HepG2 (cell line): ENCODE data around the gene NOB1. TPM values are rescaled to one million over a fixed set of nuclear protein-coding genes. Genes with fewer than 3 reads are reported as not detected.

Experiments
- ATF7-NPFF ChIP-seq: sonication (generic); formaldehyde crosslinking; IDR thresholded peaks from 2 replicates; pipeline ENCODE4 v1.8.1; 2023; ENCODE audit warnings: mild to moderate bottlenecking, low read depth, missing genetic modification reagents, moderate library complexity
- GFI1 ChIP-seq: sonication (generic); formaldehyde crosslinking; IDR thresholded peaks from 2 replicates; pipeline ENCODE4 v1.5.0; 2020; ENCODE audit warnings: missing genetic modification reagents, mild to moderate bottlenecking, borderline replicate concordance
- HDAC1 ChIP-seq: sonication (generic); formaldehyde crosslinking; IDR thresholded peaks from 2 replicates; pipeline ENCODE4 v1.5.1; 2020; ENCODE audit warnings: mild to moderate bottlenecking, missing genetic modification reagents
- KAT8 ChIP-seq: IDR thresholded peaks from 2 replicates; pipeline ENCODE4 v1.6.1; 2016; ENCODE audit warnings: missing genetic modification reagents, missing compliant biosample characterization
- KLF11 ChIP-seq: IDR thresholded peaks from 2 replicates; pipeline ENCODE4 v1.6.1; 2016; ENCODE audit warnings: missing compliant biosample characterization
- MTF2 ChIP-seq: sonication (generic); formaldehyde crosslinking; IDR thresholded peaks from 2 replicates; pipeline ENCODE4 v1.5.0; 2020; ENCODE audit warnings: missing genetic modification reagents, borderline replicate concordance
- POGZ ChIP-seq: sonication (generic); formaldehyde crosslinking; IDR thresholded peaks from 2 replicates; pipeline ENCODE4 v1.4.0; 2020; ENCODE audit warnings: mild to moderate bottlenecking, missing genetic modification reagents
- PRDM15 ChIP-seq: sonication (generic); formaldehyde crosslinking; IDR thresholded peaks from 2 replicates; pipeline ENCODE4 v1.4.0; 2020; ENCODE audit warnings: missing genetic modification reagents
- REXO4 ChIP-seq: sonication (generic); formaldehyde crosslinking; IDR thresholded peaks from 2 replicates; pipeline ENCODE4 v1.8.0; 2022; ENCODE audit warnings: missing genetic modification reagents, mild to moderate bottlenecking, borderline replicate concordance
- RNF2 ChIP-seq: fragments of 450-650 bp; conservative IDR thresholded peaks from 2 replicates; pipeline ENCODE4 v1.6.1; 2016; ENCODE audit warnings: low read depth
- SMARCC2 ChIP-seq: fragments of 450-650 bp; IDR thresholded peaks from 2 replicates; pipeline ENCODE4 v1.6.1; 2017; ENCODE audit warnings: antibody characterized with exemption, mild to moderate bottlenecking
- SYNCRIP ChIP-seq: fragments of 200-400 bp; formaldehyde crosslinking; IDR thresholded peaks from 2 replicates; pipeline ENCODE4 v1.6.1; 2018; ENCODE audit warnings: mild to moderate bottlenecking, low read depth, low read length; ENCODE audit not compliant: insufficient read depth
- TRAFD1 ChIP-seq: sonication (generic); formaldehyde crosslinking; IDR thresholded peaks from 2 replicates; pipeline ENCODE4 v1.5.1; 2020; ENCODE audit warnings: missing genetic modification reagents, mild to moderate bottlenecking, borderline replicate concordance
- ZNF230 ChIP-seq: sonication (generic); formaldehyde crosslinking; IDR thresholded peaks from 2 replicates; pipeline ENCODE4 v1.4.0; 2020; ENCODE audit warnings: mild to moderate bottlenecking, missing genetic modification reagents
- ZNF460 ChIP-seq: sonication (generic); formaldehyde crosslinking; IDR thresholded peaks from 2 replicates; pipeline ENCODE4 v1.5.1; 2020; ENCODE audit warnings: missing genetic modification reagents, mild to moderate bottlenecking, borderline replicate concordance
- ZNF501 ChIP-seq: sonication (generic); formaldehyde crosslinking; IDR thresholded peaks from 2 replicates; pipeline ENCODE4 v1.5.1; 2020; ENCODE audit warnings: mild to moderate bottlenecking, moderate library complexity, missing genetic modification reagents
- polyA plus RNA-seq, 8 experiments: library from polyadenylated mRNA; depleted of rRNA in 3 of 8; stranded (reverse) in 7 of 8; unstranded in 1 of 8; fragments of >200 nt; fragmentation: Illumina TruSeq in 4 of 8; extraction: Trizol in 4 of 8; gene quantifications; 2 replicates each; pipeline versions ENCODE4 v1.2.1 to v1.2.3, GENCODE V29; 2011 to 2016; ENCODE audit warnings: low read depth in 4 of 8, missing spikeins in 1 of 8, mixed read lengths in 1 of 8; ENCODE audit not compliant: insufficient read depth in 1 of 8
- total RNA-seq, 5 experiments: library from RNA; depleted of rRNA; stranded (reverse); fragments of >200 nt; fragmentation: Illumina TruSeq; extraction: Trizol; gene quantifications; 2 replicates each; pipeline ENCODE4 v1.2.3, GENCODE V29; 2016; ENCODE audit warnings: low read depth in 1 of 5
- TF ChIP-seq, protein P1 (sequence below): IDR thresholded peaks from 2 replicates; pipeline ENCODE4 v1.6.1; 2016; ENCODE audit warnings: control low read depth
- TF ChIP-seq, protein P2 (sequence below): sonication (generic); formaldehyde crosslinking; IDR thresholded peaks from 2 replicates; pipeline ENCODE4 v1.5.0; 2020; ENCODE audit warnings: mild to moderate bottlenecking, missing genetic modification reagents, borderline replicate concordance
- TF ChIP-seq, protein P3 (sequence below): sonication (generic); formaldehyde crosslinking; IDR thresholded peaks from 2 replicates; pipeline ENCODE4 v1.8.1; 2023; ENCODE audit warnings: mild to moderate bottlenecking, missing genetic modification reagents

Gene NOB1
- total and polyA plus RNA-seq, 2 of the 13 experiments (the other 11 are each of a cell fraction or from before 2014, with no cell fraction given): 47.1 to 162 TPM

GRCh38 chr16:69726313-69727060 lies 28.2 kb downstream of the NOB1 start, which contains the start of gene NQO1 (continued):
- TF ChIP-seq, protein P1, sequence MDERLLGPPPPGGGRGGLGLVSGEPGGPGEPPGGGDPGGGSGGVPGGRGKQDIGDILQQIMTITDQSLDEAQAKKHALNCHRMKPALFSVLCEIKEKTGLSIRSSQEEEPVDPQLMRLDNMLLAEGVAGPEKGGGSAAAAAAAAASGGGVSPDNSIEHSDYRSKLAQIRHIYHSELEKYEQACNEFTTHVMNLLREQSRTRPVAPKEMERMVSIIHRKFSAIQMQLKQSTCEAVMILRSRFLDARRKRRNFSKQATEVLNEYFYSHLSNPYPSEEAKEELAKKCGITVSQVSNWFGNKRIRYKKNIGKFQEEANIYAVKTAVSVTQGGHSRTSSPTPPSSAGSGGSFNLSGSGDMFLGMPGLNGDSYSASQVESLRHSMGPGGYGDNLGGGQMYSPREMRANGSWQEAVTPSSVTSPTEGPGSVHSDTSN (CRISPR knock-in tag): no peak
- TF ChIP-seq, protein P2, sequence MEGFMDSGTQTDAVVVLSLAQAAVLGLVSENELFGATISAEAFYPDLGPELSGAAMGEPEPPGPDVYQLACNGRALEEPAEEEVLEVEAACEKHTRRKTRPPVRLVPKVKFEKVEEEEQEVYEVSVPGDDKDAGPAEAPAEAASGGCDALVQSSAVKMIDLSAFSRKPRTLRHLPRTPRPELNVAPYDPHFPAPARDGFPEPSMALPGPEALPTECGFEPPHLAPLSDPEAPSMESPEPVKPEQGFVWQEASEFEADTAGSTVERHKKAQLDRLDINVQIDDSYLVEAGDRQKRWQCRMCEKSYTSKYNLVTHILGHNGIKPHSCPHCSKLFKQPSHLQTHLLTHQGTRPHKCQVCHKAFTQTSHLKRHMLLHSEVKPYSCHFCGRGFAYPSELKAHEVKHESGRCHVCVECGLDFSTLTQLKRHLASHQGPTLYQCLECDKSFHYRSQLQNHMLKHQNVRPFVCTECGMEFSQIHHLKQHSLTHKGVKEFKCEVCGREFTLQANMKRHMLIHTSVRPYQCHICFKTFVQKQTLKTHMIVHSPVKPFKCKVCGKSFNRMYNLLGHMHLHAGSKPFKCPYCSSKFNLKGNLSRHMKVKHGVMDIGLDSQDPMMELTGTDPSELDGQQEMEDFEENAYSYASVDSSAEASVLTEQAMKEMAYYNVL: no peak
- TF ChIP-seq, protein P3, sequence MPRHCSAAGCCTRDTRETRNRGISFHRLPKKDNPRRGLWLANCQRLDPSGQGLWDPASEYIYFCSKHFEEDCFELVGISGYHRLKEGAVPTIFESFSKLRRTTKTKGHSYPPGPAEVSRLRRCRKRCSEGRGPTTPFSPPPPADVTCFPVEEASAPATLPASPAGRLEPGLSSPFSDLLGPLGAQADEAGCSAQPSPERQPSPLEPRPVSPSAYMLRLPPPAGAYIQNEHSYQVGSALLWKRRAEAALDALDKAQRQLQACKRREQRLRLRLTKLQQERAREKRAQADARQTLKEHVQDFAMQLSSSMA (CRISPR knock-in tag): no peak; the same call in none of the 2 replicates
- no peak for TF ChIP-seq REXO4
- TF ChIP-seq HDAC1: peak; percentile 87
- 0 out of 2 replicates have a peak, but pooled peaks have one; percentile 63 for TF ChIP-seq RNF2
- no peak for TF ChIP-seq SMARCC2
- TF ChIP-seq MTF2: no peak
- no peak; the same call in 1 of the 2 replicates for TF ChIP-seq ZNF460 (CRISPR knock-in tag)
- no peak; the same call in none of the 2 replicates for TF ChIP-seq ATF7-NPFF (CRISPR knock-in tag)
- TF ChIP-seq SYNCRIP: no peak
- TF ChIP-seq POGZ (CRISPR knock-in tag): no peak; the same call in 1 of the 2 replicates
- no peak; the same call in 1 of the 2 replicates for TF ChIP-seq ZNF501 (CRISPR knock-in tag)
- TF ChIP-seq TRAFD1: no peak
- TF ChIP-seq PRDM15 (CRISPR knock-in tag): 0 out of 2 replicates have a peak, but pooled peaks have one; percentile 48
- TF ChIP-seq ZNF230 (CRISPR knock-in tag): no peak
- no peak for TF ChIP-seq KLF11 (CRISPR knock-in tag)
- peak; percentile 63 for TF ChIP-seq GFI1 (CRISPR knock-in tag)
- TF ChIP-seq KAT8: peak; percentile 52; the same call in 1 of the 2 replicates
